Left lung (tissue), 10 donors: ENCODE data around the gene SEL1L3. TPM values are rescaled to one million over a fixed set of nuclear protein-coding genes. Genes with fewer than 3 reads are reported as not detected.

Experiments
- ATAC-seq: fragments of 200-7000 bp; cut with Tn5 transposase; one replicate; pipeline ENCODE4 v1.9.1; 2020; ENCODE audit warnings: moderate library complexity
- DNase-seq, 4 donors: peaks; one replicate each; pipeline ENCODE4 v3.0.0-alpha.2; 2013 to 2020
- H3K27ac ChIP-seq, 2 donors: fragments of 200-600 bp; sonication (generic) in 1 of 2; one replicate each; pipeline versions ENCODE4 v1.5.0 to v1.8.0; 2020 to 2021
- H3K27me3 ChIP-seq, 2 donors: fragments of 200-600 bp; sonication (generic) in 1 of 2; one replicate each; pipeline versions ENCODE4 v1.5.0 to v1.8.0; 2020 to 2021
- H3K36me3 ChIP-seq, 2 donors: fragments of 200-600 bp; sonication (generic) in 1 of 2; one replicate each; pipeline versions ENCODE4 v1.5.0 to v1.8.0; 2020 to 2021
- H3K4me1 ChIP-seq, 2 donors: fragments of 200-600 bp; one replicate each; pipeline ENCODE4 v1.8.0; 2021
- H3K4me3 ChIP-seq, 2 donors: fragments of 200-600 bp; sonication (generic) in 1 of 2; one replicate each; pipeline versions ENCODE4 v1.5.0 to v1.8.0; 2020 to 2021; ENCODE audit warnings: mild to moderate bottlenecking in 1 of 2
- H3K9me3 ChIP-seq, 2 donors: fragments of 200-600 bp; sonication (generic) in 1 of 2; one replicate each; pipeline versions ENCODE4 v1.5.0 to v1.8.0; 2020 to 2021
- CTCF ChIP-seq, 2 donors: fragments of 200-600 bp; sonication (generic) in 1 of 2; IDR thresholded peaks; one replicate each; pipeline versions ENCODE4 v1.5.0 to v1.8.0; 2021; ENCODE audit warnings: antibody characterized with exemption in 2 of 2
- intact Hi-C, 2 donors: fragments of 100-400 bp; cut with DNase I; formaldehyde crosslinking; loops; one replicate each; pipeline versions ENCODE4 v1.11.2 to v1.14.2; 2022
- polyA plus RNA-seq, 6 donors: library from polyadenylated mRNA; unstranded; fragments of 120-200 nt; gene quantifications; one replicate each; pipeline ENCODE4 v1.2.1, GENCODE V29; 2013; ENCODE audit not compliant: insufficient read length in 6 of 6
- total RNA-seq, 2 donors: library from RNA; stranded (reverse); fragmentation: NEBNext Ultra II Directional; extraction: Animal tissue kit (Norgen Biotek cat#: 25700); gene quantifications; one replicate each; pipeline ENCODE4 v1.2.1, GENCODE V29; 2021
- donor health status: DM: no; HTN: yes; CAD: no.
- donor health status: DM: no; HTN: no; CAD: no.

Gene SEL1L3
- total and polyA plus RNA-seq, 8 donors = 88.1 to 191 (median 114) TPM

GRCh38 chr4:25861280-25861950, 1.4 kb downstream of the SEL1L3 start:
- DNase-seq = no peak
- H3K27ac ChIP-seq = peak overlapping the region; percentile 85 to 93
- TF ChIP-seq CTCF (IDR thresholded peaks at IDR 0.05) = no peak
- peaks cover 0 to 7% of the 10 kb centered on the region in 2 donors for H3K27me3 ChIP-seq
- H3K4me3 ChIP-seq = peak overlapping the region; percentile 67 to 77
- peaks cover 0 to 60% of the 10 kb centered on the region in 2 donors for H3K4me1 ChIP-seq
- peak; percentile 2 for ATAC-seq
- no peaks in the 10 kb centered on the region for H3K36me3 ChIP-seq
- no peaks in the 10 kb centered on the region for H3K9me3 ChIP-seq
- intact Hi-C loops = no loop called here

- Histone ChIP-seq H3K36me3 (no peaks in the 10 kb centered on the region), H3K4me1 (peaks cover 0 to 66% of the 10 kb centered on the region in 2 donors), H3K27ac (peak overlapping the region; percentile 85 to 93), H3K4me3 (peak overlapping the region in 1 of 2 donors; percentile 77), H3K9me3 (no peaks in the 10 kb centered on the region), H3K27me3 (peaks cover 0 to 7% of the 10 kb centered on the region in 2 donors)
- no peak for TF ChIP-seq CTCF (IDR thresholded peaks at IDR 0.05)
- intact Hi-C loops = no loop called here
- peak in 1 of 4 donors; percentile 73 for DNase-seq
- ATAC-seq = peak; percentile 37
Measured at GRCh38 chr4:25860586-25861279, 2.1 kb downstream of the SEL1L3 start.

- no peaks in the 10 kb centered on the region for H3K36me3 ChIP-seq
- intact Hi-C loops = no loop called here
- TF ChIP-seq CTCF (IDR thresholded peaks at IDR 0.05) = no peak
- DNase-seq (no peak), ATAC-seq (no peak)
- peaks cover 0 to 7% of the 10 kb centered on the region in 2 donors for H3K27me3 ChIP-seq
- peak overlapping the region; percentile 85 to 93 for H3K27ac ChIP-seq
- peaks cover 0 to 70% of the 10 kb centered on the region in 2 donors for H3K4me1 ChIP-seq
- no peak overlapping the region for H3K4me3 ChIP-seq
- H3K9me3 ChIP-seq = no peaks in the 10 kb centered on the region
Measured at GRCh38 chr4:25859429-25860148, 3.2 kb downstream of the SEL1L3 start.

- DNase-seq (no peak), ATAC-seq (no peak)
- Histone ChIP-seq H3K4me3 (no peak overlapping the region), H3K27ac (no peak overlapping the region), H3K36me3 (no peaks in the 10 kb centered on the region), H3K27me3 (no peaks in the 10 kb centered on the region), H3K4me1 (peaks cover 0 to 70% of the 10 kb centered on the region in 2 donors), H3K9me3 (no peaks in the 10 kb centered on the region)
- intact Hi-C loops = no loop called here
- no peak for TF ChIP-seq CTCF (IDR thresholded peaks at IDR 0.05)
Measured at GRCh38 chr4:25857851-25858400, 4.9 kb downstream of the SEL1L3 start.
